Renal cortex interstitium (tissue), 11 donors: Measurements from ENCODE around the gene KLF15. TPM values are rescaled to one million over a fixed set of nuclear protein-coding genes. Genes with fewer than 3 reads are reported as not detected.

ENCODE experiments used
- DNase-seq, 11 donors: peaks; one replicate each; pipeline ENCODE4 v3.0.0-alpha.2; 2013; ENCODE audit warnings: low read depth in 9 of 11, low spot score in 4 of 11; ENCODE audit errors: extremely low read depth in 1 of 11
- polyA plus RNA-seq, 3 donors: library from polyadenylated mRNA; unstranded; fragments of 120-200 nt; gene quantifications; one replicate each; pipeline ENCODE4 v1.2.1, GENCODE V29; 2013; ENCODE audit not compliant: insufficient read length in 3 of 3

Gene KLF15
- polyA plus RNA-seq, 3 donors = 11.9 to 15.5 (median 15.4) TPM

DNA sequence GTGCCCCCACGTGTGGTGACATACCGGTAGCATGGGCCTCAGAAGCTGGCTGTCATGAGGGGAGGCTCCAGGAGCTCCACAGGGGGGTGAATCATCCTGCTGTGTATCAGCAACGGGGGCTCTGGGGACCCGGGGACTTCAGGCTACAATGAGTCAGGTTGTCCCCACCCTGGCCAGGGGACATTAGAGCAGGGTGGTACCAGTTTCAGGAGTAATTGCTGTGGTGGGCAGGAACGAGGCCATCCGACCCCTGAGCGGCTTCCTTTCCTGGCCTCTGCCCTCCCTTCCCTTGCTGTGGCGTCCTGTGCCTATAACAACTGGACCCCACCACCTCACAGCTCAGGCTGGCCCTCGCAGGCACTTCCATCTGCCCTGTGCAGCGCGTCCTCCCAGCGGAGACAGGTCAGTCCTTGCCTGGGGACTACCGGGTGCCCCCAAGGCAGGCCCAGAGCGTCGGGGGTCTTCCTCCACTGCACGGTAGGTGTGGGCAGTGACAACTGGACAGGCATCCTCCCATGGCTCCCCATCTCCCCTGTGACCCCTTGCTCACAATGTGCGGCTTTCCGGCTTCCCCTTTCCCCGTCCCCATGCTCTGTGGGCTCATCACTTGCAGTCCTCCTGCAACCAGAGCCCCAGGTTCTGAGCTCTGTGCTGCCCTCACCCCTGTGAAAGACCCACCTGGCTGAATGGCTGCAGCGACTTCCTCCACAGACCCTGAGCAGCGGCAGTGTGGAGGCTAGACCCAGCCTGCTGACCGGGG lies 57.0 kb downstream of the KLF15 start:
- no peak for DNase-seq

DNA sequence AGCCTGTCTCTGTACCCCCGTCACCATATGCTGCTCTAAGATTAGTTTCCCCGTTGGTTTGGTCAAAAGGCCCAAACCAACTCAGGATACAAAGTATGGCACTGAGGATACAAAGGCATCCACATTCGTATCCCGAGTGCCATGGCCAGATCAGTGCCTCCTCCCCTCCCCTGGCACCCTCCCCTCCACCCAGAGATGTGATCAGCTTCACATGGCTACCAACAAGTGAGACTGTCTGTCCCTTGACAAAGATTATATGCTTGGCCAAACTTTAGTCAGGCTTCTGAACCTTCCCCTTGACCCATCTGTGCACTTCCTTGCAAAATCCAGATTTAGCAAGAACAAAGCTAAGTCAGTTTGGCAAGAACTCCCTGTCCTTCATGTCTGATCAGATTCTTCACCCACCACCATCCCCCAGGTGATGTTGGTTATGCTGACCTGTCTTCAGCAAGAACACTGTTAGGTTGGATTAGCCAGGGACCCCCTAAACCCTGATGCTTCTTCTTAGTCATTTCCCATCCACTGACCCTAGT lies 61.7 kb downstream of the KLF15 start:
- no peak for DNase-seq

DNA sequence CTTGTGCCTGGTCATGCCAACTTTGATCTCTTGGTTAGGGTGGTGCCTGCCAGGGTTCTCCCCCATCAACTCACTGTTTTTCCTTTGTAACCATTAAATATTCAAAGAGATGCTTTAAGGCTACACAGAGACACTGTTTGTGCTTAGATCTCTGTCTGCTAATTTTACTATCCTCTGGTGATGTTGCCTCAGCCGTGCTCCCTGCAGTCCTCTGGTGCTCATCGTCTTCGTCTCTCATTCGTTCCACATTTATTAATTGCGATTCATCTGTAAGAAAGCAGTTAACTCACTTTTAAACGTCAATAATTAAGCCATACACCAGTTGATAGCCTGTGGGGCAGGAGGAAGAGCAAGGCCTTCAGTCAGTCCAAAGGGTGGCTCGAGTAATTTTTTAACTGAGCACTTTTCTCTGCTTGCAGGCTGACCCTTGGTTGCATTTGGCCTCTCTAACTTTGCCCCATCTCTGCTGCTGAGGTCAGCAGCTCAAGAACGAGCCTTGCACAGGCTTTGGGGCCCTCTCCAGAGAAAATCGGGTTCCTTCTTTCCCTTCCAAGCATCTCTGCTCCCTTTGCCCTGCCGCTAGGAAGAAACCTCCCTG lies 62.9 kb downstream of the KLF15 start:
- DNase-seq = no peak

DNA sequence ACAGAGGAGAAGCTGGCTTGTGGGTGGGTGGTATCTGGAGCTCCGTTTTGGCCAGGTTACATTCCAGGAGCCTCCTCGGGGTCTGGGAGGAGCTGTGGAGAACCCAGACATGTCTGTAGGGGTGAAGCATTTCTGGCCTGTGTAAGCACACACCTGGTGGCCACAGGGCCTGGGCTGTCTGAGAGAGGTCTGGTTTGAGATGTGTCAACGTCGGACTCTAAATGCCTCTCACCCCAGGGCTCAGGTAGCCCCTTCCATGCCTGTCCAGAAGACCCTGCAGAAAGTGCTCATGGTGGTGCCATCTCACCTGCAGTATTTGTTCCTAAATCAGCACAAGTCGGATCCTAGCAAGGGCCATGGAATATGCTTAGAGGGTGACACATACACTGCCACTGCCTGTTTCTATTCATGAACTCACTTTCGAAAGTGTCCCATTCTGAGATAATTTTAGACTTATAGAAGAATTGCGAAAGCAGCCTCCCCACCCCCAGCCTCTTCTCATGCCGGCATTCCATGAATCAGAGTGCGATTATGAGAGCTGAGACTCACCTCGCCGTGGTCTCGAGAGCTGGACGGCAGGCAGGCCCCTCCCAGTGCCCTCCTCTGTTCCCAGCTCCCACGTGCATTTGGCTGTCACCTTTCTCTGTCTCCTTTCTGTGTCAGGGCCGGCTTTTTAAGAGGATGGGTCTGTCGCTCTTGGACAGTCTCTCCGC lies 63.7 kb downstream of the KLF15 start:
- DNase-seq = no peak

Other genes with a start within 250 kb of the KLF15 start
- gene ALDH1L1, start 176.8 kb downstream of the KLF15 start, polyA plus RNA-seq = 10 to 100 TPM; 41.1 to 50.8 (median 43.0) TPM
- 1 to 10 TPM in 2 of 3 donors, under 1 TPM in 1; 0.84 to 3.3 (median 1.1) TPM for gene CFAP100, start 37.5 kb upstream of the KLF15 start, polyA plus RNA-seq
- gene ZXDC, start 118.5 kb upstream of the KLF15 start, polyA plus RNA-seq = 10 to 100 TPM; 31.1 to 44.5 (median 34.7) TPM
- gene UROC1, start 160.4 kb upstream of the KLF15 start, polyA plus RNA-seq = under 1 TPM; 0.09 to 0.29 (median 0.10) TPM
- 1 to 10 TPM; 4.5 to 9.7 (median 7.4) TPM for gene CHST13, start 166.7 kb upstream of the KLF15 start, polyA plus RNA-seq
- gene C3orf22, start 201.5 kb upstream of the KLF15 start, polyA plus RNA-seq = under 1 TPM in 2 of 3 donors, not detected in 1; 0.09 to 0.17 TPM